Measurements from ENCODE around the gene RCVRN. TPM values are rescaled to one million over a fixed set of nuclear protein-coding genes. Genes with fewer than 3 reads are reported as not detected.

Gene RCVRN
- total and polyA plus RNA-seq, 9 of the 15 experiments (the other 6 are each of a cell fraction or from before 2014, with no cell fraction given) = not detected

DNA sequence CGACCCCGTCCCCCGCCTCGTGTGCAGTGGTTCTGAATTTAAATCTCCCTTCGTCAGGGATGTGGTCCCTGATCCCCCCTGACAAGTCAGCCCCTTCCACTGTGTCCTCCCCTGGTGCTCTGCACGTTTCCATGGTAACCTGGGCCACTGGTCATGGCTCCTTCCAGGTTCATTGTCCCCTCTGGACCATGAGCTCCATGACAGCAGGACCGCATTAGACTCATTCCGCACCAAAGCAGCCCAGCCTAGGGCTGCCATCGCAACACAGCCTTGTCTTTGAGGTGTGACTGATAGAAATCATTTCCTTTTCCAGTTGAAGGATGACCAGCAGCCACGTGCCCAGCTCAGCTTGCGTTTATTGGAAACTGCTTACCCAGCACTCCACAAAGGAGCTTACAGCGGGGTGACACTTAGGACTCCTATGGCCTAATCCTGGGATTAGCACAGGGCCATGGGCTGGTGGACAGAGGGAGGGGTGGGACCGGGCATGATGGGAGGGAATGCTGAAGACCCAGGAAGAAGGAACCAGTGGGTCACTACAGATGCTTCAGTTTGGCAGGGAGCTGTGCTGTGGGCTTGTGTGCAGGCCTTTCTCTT is 7.6 kb downstream of the RCVRN start:
- Histone ChIP-seq H2AFZ (ENCODE audit: low read depth, low read length) (no peak overlapping the region), H3K27me3 (ENCODE audit: control insufficient read depth in 2 of 2, insufficient read depth in 2 of 2, low read length in 2 of 2) (peaks cover 0 to 5% of the 10 kb centered on the region in 2 experiments; a peak in 2 of 5 replicates), H3K9me1 (ENCODE audit: control insufficient read depth, insufficient read depth, low read length) (no peaks in the 10 kb centered on the region), H4K20me1 (replicated peaks; ENCODE audit: control insufficient read depth, insufficient read depth, low read length) (no peaks in the 10 kb centered on the region), H3K9ac (ENCODE audit: insufficient read depth in 1 of 2, low read depth in 2 of 2, low read length in 2 of 2) (no peak overlapping the region), H3K79me2 (ENCODE audit: control insufficient read depth, insufficient read depth, low read length) (no peaks in the 10 kb centered on the region), H3K4me3 (no peak overlapping the region), H3K4me2 (ENCODE audit: insufficient read depth, low read length) (no peak overlapping the region), H3K27ac (ENCODE audit: extremely low read depth, low read depth, low read length) (no peak overlapping the region), H3K4me1 (replicated peaks in 1 of 2; ENCODE audit: control insufficient read depth in 2 of 2, insufficient read depth in 2 of 2, low read length in 2 of 2) (no peaks in the 10 kb centered on the region), H3K9me3 (replicated peaks; ENCODE audit: control insufficient read depth, insufficient read depth, low read depth, low read length) (no peaks in the 10 kb centered on the region), H3K36me3 (ENCODE audit: control insufficient read depth, insufficient read depth, low read length) (no peaks in the 10 kb centered on the region)
- intact Hi-C loops (cut with micrococcal nuclease) = no loop called here
- ATAC-seq (no peak), FAIRE-seq (no peak), DNase-seq (ENCODE audit: extremely low read depth in 1 of 4, low spot score in 3 of 4) (no peak)
- in situ Hi-C loops (cut with MboI) = no loop called here
- ChIA-PET POLR2A (no interaction called here), CTCF (ENCODE audit: low intra/inter-chr PET ratio) (no interaction called here)
- peak; percentile 29 for TF ChIP-seq RFX1 (IDR thresholded peaks at IDR 0.05)
- TF ChIP-seq MCM3 (IDR thresholded peaks at IDR 0.05) = no peak
- TF ChIP-seq ETS2 (tag; IDR thresholded peaks at IDR 0.05; ENCODE audit: borderline replicate concordance, poor library complexity, severe bottlenecking) = no peak
- WGBS (ENCODE audit: insufficient coverage, low coverage, missing lambda C conversion rate) = under 1% methylated on average over 8 of the region's 13 CpGs
- BruUV-seq (replicated peaks) = no TSS peak

DNA sequence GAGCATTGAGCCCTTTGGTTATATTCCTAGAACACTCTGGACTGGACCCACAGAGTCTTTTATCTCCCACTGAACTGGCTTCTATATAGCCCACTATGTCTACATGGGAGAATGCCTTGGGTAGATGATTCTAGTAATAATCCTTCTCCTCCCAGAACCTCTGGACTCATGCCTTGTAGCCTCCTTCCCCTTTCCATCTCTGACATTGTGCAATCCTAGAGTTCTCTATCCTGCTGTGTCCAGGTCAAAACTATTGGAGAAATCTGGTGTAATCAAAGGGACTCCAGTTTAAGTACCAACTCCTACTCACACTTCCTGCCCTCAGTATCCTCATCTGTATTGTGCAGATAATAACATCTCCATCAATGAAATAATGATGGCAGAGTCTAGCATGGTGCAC is 9.1 kb downstream of the RCVRN start:
- POLR2A ChIA-PET = no interaction called here
- FAIRE-seq = no peak
- TF ChIP-seq CHD2 (IDR thresholded peaks at IDR 0.05; ENCODE audit: low read depth, low read length) (no peak), CREM (IDR thresholded peaks at IDR 0.05; ENCODE audit: low read depth) (no peak), ETV1 (tag; conservative IDR thresholded peaks at IDR 0.05; ENCODE audit: low read depth) (no peak), ZNF184 (CRISPR knock-in tag; IDR thresholded peaks at IDR 0.05) (no peak), MEIS2 (IDR thresholded peaks at IDR 0.05; ENCODE audit: partially characterized antibody) (no peak), SAP30 (IDR thresholded peaks at IDR 0.05; ENCODE audit: borderline replicate concordance, insufficient read depth, low read depth, low read length, poor library complexity, severe bottlenecking) (no peak), CAMTA2 (CRISPR knock-in tag; conservative IDR thresholded peaks at IDR 0.05) (no peak), RFX5 (IDR thresholded peaks at IDR 0.05; ENCODE audit: low read depth, low read length) (no peak), NCOA4 (IDR thresholded peaks at IDR 0.05; ENCODE audit: partially characterized antibody) (no peak), NFIC (IDR thresholded peaks at IDR 0.05) (no peak), SMAD3 (CRISPR knock-in tag; conservative IDR thresholded peaks at IDR 0.05) (no peak), CREB1 (IDR thresholded peaks at IDR 0.05) (no peak), CREB1 (CRISPR knock-in tag; IDR thresholded peaks at IDR 0.05) (no peak)
- TF ChIP-seq, protein P1, sequence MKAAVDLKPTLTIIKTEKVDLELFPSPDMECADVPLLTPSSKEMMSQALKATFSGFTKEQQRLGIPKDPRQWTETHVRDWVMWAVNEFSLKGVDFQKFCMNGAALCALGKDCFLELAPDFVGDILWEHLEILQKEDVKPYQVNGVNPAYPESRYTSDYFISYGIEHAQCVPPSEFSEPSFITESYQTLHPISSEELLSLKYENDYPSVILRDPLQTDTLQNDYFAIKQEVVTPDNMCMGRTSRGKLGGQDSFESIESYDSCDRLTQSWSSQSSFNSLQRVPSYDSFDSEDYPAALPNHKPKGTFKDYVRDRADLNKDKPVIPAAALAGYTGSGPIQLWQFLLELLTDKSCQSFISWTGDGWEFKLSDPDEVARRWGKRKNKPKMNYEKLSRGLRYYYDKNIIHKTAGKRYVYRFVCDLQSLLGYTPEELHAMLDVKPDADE (conservative IDR thresholded peaks at IDR 0.05; ENCODE audit: control insufficient read depth, low read depth, low read length) = no peak
- TF ChIP-seq, protein P2, sequence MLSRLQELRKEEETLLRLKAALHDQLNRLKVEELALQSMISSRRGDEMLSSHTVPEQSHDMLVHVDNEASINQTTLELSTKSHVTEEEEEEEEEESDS (CRISPR knock-in tag; IDR thresholded peaks at IDR 0.05) = no peak

More for the DNA sequence above, 9.1 kb downstream of the RCVRN start:
- intact Hi-C loops (cut with micrococcal nuclease) = no loop called here
- H3K4me2 ChIP-seq (ENCODE audit: insufficient read depth, low read length) = no peak overlapping the region
- no peak overlapping the region for H3K9ac ChIP-seq (ENCODE audit: insufficient read depth in 1 of 2, low read depth in 2 of 2, low read length in 2 of 2)
- H3K4me1 ChIP-seq (replicated peaks in 1 of 2; ENCODE audit: control insufficient read depth in 2 of 2, insufficient read depth in 2 of 2, low read length in 2 of 2) = no peaks in the 10 kb centered on the region
- CTCF ChIA-PET (ENCODE audit: low intra/inter-chr PET ratio) = no interaction called here
- in situ Hi-C loops (cut with MboI) = no loop called here
- no TSS peak for BruUV-seq (replicated peaks)
- no peaks in the 10 kb centered on the region for H4K20me1 ChIP-seq (replicated peaks; ENCODE audit: control insufficient read depth, insufficient read depth, low read length)
- no peak for DNase-seq (ENCODE audit: extremely low read depth in 1 of 4, low spot score in 3 of 4)
- H2AFZ ChIP-seq (ENCODE audit: low read depth, low read length) = no peak overlapping the region
- H3K9me3 ChIP-seq (replicated peaks; ENCODE audit: control insufficient read depth, insufficient read depth, low read depth, low read length) = no peaks in the 10 kb centered on the region
- no peaks in the 10 kb centered on the region for H3K9me1 ChIP-seq (ENCODE audit: control insufficient read depth, insufficient read depth, low read length)
- peaks cover 0 to 5% of the 10 kb centered on the region in 2 experiments; a peak in 2 of 5 replicates for H3K27me3 ChIP-seq (ENCODE audit: control insufficient read depth in 2 of 2, insufficient read depth in 2 of 2, low read length in 2 of 2)
- no peak for ATAC-seq
- H3K79me2 ChIP-seq (ENCODE audit: control insufficient read depth, insufficient read depth, low read length) = no peaks in the 10 kb centered on the region
- H3K4me3 ChIP-seq = no peak overlapping the region
- H3K27ac ChIP-seq (ENCODE audit: extremely low read depth, low read depth, low read length) = no peak overlapping the region
- H3K36me3 ChIP-seq (ENCODE audit: control insufficient read depth, insufficient read depth, low read length) = no peaks in the 10 kb centered on the region

Measured in K562 (cell line).